ENCODE results near the gene CEBPA.

The CEBPA gene

DNA sequence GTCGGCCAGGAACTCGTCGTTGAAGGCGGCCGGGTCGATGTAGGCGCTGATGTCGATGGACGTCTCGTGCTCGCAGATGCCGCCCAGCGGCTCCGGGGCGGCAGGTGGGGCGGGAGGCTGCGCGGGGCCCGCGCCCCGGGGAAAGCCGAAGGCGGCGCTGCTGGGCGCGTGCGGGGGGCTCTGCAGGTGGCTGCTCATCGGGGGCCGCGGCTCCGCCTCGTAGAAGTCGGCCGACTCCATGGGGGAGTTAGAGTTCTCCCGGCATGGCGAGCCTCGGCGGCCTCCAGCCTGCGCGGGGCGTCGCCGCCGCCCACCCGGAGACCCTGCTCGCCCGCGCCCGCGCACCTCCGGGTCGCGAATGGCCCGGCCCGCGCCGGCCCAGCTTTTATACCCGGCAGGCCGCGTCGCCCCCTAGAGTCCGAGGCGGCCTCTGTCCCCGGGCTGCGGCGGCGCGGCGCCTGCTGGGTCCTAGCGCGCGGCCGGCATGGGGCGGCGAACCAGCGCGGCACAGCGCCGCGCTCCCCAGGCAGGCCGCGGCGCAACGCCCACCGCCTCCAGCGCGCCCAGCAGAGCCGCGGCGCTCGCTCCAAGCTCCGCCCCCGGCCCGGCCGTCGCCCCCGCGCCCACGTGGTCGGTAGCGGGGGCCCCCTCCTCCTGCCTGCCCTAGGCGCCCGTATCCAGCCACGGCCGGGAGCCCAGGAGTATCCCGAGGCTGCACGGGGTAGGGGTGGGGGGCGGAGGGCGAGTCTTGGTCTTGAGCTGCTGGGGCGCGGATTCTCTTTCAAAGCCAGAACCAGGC lies at the start of gene CEBPA:
Gene CEBPA (minus strand): TSS at position 360 of the 799 bp plus-strand sequence. CDS start 120 bp downstream, at position 240.
- peak; percentile 74 for DNase-seq (ENCODE audit: low spot score)

DNA sequence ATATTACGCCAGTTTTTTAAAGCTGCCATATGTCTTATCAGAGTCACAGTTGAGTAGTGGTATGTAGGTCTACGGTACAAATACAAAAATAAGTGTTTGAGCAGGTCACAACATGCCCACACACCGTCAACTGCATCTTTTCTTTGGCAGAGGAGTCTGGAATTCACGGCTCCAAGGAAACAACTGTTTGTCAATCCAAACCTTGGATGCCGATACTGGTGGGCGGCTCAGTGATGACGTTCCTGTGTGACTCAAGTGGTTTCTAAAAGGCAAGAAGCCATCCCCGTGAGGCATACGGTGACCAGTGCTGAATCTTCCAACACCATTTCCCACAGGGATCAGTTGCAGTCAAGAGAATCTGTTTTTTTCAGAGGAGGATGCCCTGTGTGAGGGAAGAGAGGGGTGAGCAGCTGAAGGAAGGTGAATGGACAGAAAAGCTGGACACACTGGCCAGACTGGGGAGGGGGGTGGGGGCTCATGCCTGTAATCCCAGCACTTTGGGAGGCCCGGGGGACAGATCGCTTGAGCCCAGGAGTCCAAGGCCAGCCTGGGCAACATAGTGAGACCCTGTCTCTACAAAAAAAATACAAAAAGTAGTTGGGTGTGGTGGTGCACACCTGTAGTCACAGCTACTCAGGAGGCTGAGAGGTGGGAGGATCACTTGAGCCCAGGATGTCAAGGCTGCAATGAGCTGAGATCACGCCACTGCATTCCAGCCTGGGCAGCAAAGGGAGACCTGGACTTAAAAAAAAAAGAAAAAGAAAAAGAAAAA lies 48.4 kb upstream of the CEBPA start:
- DNase-seq (ENCODE audit: low spot score) = no peak

DNA sequence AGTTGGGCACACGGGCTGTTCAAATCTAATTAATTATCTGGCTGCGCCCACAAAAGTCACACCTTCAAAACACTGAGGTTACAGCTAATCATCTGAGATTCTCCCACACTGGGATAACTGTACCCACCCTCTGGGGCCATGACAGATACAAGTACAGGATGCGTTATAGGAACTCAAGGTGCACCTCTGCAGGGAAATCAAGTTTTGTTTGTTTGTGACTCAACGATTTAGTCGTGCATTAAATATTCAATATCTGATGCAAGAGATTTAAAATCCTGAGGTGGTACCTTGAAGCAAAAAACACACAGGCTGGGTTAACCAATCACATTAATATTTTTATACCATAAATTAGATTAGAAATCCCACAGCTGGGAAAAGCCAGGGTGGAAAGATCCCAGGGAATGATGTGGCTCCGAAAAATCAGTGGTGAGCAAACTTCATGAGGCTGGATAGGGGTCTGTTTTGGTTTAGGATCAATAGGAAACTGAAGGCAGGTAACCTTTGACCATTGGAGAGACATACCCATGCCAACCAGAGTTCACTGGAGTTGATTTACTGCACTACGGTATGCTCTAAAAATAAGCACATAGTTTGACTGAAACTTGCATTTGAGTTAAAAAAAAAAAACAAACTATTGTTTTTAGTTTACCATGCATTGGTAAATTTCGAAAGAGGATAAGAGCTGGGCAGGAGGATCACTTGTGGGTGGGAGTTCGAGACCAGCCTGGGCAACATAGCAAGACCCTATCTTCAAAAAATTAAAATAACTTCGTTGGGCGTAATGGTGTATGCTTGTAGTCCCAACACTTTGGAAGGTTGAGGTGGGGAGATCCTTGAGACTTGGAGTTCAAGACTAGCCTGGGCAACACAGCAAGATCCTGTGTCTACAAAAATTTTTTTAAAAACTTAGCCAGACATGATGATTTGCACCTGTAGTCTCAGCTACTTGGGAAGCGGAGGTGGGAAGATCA lies 47.3 kb upstream of the CEBPA start:
- DNase-seq (ENCODE audit: low spot score) = no peak

DNA sequence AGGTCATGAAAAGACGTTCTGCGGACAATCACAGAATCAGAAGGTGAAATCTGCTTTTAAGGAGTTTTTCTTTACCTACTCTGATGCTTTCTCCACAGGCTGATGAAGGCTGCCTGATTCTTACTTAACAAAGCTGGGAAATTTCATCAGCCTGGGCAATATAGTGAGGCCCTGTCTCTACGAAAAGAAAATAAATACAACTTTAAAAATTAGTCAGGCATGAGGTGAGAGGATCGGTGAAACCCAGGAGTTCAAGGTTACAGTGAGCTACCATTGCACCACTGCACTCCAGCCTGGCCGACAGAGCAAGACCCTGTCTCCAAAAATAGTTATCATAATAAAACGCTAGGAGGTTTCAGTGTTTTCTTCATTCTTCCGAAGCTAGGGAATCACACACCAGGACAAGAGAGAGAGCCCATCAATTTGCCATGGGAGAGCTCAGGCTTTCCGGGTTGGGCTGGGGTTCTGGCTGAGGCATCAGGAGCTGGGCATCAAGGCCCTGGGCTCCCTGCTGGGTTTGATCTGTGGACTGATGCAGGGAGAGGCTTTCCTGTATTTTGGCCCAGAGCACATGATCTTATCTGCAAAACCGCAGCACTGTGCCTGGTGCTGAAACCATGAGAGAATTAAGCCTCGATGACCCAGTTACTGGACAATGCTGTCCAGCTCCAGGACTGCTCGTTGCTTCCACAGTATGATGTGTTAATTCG lies 46.1 kb upstream of the CEBPA start:
- no peak for DNase-seq (ENCODE audit: low spot score)

DNA sequence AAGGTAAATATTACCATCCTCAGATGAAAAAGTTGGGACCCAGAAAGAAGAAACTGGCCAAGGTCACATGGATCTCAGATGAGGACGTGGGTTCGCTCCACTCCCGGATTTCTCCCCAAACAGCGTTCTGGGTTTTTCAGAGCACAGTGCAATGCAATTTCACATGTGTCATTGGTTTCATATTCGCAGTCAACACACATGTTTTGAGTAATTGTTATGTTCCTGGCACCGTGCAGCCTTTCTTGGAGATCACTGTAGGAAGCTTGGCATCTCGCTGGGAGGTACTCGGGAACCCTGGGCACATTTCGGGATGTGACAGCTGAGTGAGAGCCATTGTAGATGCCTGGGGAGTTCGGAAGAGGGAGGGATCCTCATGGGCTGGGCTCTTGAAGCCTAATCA lies 45.0 kb upstream of the CEBPA start:
- DNase-seq (ENCODE audit: low spot score) = no peak

DNA sequence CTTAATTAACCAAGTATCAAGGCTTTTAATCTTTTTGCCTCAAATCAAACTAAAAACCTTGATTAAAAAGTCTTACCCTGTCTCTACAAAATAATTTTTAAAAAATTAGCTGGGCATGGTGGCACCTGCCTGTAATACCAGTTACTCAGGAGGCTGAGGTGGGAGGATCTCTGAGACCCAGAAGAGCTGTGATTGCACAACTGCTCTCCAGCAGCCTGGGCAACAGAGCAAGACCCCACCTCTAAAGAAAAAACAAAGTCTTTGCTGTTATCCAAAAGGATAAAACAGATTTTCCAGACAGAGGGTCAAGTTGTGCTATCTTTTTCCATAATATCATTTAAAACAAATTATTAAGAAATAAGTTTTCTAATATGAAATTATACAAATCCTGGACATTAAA lies 44.3 kb upstream of the CEBPA start:
- DNase-seq (ENCODE audit: low spot score) = no peak

DNA sequence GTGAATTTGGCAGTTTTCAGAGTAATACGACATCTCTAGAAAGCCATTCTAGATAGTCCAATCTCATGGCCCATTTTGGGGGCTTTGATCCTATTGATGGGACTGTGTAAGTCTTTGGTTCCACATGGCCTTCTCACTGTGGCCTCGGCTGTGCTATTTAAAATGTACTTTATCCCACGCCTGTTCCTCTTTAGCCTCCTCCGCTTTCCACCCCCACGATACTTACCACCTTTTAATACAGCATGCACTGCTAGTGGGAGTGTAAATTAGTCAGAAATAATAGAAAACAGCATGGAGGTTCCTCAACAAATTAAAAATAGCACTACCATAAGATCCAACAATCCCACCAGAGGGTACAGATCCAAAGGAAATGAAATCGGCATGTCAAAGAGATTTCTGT lies 42.8 kb upstream of the CEBPA start:
- DNase-seq (ENCODE audit: low spot score) = no peak

DNA sequence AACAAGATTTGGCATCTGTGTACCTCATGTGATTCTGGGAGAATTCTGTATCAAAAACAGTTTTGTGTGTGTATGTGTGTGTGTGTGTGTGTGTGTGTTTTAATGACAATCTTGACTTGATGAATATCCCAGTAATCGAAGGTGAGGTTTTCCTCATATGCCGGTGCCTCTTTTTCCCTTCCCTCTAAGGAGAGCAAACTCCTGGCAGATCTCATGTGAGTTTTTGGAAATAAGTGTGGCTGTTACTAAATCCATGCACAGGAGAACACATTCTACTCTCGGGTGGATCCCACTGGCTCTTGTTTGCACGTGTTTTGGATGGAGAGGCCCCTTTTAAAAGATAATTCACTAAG lies 42.2 kb upstream of the CEBPA start:
- no peak for DNase-seq (ENCODE audit: low spot score)

DNA sequence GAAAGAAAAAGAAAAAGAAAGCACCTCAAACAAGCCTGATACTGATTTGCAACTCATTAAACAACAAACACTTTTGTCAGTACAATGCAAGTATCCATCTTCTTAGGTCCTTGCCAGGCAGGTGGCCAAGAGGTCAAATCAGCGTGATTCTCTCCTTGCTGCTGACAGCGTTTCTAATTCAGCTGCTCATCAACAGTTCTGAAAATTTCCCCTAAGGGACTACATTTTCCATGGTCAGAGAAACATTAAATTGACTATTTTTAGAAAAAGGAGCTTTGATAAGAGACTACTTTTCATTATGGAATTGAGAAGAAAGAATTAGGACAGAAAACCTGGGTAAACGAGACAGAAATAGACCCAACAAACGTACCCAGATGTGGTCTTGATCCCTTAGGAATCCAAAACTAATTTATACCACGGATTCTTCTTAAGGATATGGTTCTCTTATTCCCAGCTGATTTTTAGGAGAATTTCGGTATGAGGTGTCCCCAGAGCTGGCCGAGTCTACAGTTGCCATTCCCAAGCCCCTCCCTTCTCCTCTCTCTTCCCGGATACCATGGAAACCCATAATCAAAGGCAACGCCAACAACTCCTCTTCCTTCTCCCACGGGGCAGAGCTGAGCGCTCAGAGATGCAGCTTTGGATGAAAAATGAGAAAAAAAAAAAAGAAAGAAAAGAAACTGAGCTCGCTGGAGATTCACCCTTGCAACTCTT lies 41.7 kb upstream of the CEBPA start:
- peak; percentile 11 for DNase-seq (ENCODE audit: low spot score)

DNA sequence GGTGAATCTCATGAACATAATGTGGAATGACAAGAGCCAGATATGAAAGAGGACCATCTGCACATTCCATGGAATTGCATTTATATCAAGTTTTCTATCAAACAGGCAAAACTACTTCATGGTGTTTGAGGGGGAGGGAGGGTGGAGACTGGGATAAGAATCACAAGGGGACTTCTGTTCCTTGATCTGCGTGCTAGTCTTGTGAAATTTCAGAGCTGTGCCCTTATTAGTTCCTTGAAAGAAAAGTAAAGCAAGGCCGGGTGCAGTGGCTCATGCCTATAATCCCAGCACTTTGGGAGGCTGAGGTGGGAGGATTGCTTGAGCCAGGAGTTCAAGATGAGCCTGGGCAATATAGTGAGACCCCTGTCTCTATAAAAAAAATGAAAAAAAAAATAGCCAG lies 41.0 kb upstream of the CEBPA start:
- no peak for DNase-seq (ENCODE audit: low spot score)

DNA sequence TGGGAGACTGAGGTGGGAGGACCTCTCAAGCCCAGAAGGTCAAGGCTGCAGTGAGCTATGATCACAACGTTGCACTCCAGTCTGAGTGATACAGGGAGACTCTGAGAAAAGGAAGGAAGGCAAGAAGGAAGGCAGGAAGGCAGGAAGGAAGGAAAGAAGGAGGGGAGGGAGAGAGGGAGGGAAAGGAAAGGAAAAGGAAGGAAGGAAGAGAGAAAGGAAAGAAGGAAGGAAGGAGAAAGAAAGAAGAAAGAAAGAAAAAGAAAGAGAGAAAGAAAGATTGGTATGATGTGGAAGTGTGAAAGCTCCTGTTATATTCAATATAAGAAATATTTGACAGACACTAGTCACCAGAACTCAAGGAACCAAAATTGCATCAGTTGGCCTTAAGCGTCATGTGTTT lies 38.7 kb upstream of the CEBPA start:
- no peak for DNase-seq (ENCODE audit: low spot score)

DNA sequence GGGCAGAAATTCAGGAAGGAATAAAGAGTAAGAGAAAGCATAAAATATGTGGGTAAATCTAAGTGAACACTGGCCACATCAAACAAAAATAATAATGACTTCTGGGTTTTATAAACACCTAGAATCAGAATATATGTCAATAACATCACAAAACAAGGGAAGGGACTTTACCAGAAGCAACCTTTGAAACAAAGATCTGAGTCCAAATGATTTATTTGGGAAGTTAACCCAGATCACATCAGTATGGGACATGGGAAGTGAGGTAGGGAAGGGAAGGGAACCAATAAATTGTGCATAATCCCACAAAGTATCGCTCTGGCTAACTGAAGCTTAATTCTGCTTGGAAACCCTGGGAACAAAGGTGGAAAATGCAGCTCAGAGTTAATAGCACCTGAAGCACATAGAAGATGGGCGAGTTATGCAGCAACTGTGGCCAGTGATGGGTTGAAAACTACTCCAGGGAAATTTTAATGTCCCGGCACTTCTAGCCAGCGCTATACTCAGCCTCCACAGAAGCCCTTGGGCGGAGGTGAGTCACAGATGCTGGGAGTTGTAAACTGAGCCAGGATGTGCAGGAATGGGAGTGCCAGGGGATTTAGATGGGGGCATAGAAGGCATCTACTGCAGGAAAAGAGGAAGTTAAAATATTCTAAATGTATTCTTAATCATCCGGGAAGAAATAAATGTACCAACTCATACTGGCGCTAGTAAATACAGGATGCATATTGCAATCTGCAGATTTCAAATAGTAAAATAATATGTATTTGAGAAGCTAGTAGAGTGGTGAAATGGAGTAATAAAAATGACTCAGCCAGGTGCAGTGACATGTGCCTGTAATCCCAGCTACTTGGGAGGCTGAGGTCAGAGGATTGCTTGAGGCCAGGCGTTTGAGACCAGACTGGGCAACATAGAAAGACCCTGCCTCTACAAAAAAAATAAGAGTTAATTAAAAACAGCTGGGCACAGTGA lies 37.0 kb upstream of the CEBPA start:
- no peak for DNase-seq (ENCODE audit: low spot score)

DNA sequence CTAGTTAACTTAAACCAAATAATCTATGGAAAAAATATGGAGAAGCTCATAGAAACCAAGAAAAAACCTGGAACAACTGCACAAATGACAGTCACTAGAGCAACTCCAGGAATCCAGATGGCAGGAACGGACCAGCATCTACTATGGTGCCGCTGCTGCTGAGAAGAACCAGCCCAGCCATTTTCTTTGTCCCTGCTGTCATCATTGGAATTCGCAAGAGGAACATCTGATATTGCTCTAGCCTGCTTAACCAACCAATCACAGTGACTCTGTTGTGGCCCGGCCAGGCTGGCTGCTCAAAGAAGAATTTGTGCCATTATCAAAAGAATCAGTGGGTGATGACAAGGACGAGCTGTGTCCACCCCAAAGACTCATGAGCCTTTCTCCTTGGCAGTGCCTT lies 33.1 kb upstream of the CEBPA start:
- DNase-seq (ENCODE audit: low spot score) = no peak

DNA sequence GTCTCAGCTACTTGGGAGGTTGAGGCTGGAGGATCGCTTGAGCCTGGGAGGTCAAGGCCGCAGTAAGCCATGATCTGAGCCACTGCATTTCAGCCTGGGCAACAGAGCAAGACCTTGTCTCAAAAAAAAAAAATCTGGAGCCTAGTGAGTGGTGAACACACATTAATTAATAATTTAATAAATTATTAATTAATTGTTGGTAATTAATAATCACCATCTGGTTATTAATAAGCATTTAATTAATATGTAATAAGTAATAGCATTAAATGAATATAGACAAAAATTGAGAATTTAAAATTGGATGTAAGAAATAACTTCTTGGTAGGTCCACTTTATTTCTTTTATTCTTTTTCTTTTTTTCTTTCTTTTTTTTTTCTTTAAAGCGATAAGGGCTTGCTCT lies 31.9 kb upstream of the CEBPA start:
- no peak for DNase-seq (ENCODE audit: low spot score)

DNA sequence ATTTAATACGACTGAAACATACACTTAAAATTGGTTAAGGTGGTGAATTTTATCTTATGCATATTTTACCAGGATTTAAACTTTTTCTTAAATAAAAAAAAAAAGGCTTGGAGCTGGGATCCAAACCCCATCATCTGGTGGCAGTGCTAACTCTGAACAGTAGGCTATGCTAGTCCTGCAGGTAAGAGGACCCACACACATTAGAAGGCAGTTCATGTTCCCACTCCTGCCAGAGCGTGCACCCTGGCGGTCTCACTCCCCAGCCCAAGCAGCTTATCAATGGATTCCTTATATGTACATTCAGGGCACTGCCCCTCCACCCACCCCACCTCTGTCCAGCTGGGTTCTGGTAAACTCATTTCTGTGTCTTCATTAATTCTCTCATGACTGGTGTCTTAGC lies 31.3 kb upstream of the CEBPA start:
- DNase-seq (ENCODE audit: low spot score) = no peak

DNA sequence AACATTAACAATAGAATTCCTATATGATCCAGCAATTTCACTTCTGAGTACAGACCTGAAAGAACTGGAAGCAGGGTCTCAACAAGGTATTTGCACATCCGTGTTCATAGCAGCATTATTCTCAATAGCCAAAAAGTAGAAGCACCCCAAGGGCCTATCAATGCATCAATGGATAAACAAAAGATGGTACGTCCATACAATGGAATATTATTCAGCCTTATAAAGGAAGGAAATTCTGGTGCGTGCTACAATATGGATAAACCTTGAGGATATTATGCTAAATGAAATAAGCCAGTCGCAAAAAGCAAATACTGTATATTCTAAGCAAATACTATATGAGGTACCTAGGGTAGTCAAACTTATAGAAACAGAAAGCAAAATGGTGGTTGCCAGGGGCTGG lies 30.8 kb upstream of the CEBPA start:
- DNase-seq (ENCODE audit: low spot score) = no peak

DNA sequence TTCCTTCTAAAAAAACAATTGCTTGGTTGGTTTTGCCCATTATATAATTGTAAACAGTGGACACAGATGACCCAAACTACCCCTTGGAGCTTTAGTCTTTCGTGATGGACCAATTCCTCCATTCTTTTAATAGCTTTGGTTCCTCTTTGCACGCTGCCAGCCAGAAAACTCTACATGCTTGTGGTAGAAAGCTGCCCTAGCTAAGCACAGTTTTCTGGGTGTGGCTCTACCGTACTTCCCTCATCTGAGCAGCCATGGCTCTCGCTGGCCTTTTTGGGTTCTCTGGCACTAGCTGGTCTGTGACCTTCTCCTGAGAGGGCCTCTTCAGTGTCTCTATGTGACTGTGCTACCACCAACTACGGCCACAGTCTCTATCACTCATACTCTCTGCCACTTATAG lies 29.9 kb upstream of the CEBPA start:
- DNase-seq (ENCODE audit: low spot score) = peak; percentile 58

DNA sequence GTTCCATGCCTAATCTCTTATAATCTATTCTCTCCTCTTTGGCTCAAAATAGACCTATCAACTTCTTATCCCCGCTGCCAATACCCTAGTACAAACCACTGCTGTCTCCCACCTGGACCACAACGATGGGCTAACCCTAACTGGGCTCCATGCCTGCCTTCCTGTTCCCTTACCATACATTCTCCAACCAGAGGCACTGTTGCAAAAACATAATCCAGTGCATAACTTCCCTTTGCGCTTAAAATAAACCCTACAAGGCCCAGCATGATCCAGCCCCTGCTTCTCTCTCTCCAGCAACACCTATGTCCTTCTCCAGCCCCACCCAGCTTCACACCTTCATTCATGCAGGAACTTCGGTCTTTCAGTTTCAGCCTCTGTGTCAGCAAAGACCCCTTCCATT lies 27.4 kb upstream of the CEBPA start:
- DNase-seq (ENCODE audit: low spot score) = no peak

DNA sequence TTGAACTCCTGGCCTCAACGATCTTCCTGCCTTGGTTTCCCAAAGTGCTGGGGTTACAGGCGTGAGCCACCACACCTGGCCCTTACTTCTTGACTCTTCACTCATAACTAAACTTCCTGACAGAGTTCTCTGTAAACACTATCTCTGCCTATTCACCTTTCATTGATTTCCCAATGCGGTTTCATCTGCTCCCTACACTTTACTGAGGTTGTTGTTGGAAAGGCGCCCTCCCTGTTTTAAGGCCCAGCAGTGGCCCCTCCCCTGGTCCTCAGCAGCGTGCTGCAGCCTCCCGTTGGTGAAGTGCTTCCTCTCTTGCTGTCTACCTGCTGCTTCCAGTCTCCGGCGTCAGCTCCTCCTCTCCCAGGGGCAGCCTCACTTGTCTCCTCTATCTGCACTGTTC lies 26.7 kb upstream of the CEBPA start:
- no peak for DNase-seq (ENCODE audit: low spot score)

DNA sequence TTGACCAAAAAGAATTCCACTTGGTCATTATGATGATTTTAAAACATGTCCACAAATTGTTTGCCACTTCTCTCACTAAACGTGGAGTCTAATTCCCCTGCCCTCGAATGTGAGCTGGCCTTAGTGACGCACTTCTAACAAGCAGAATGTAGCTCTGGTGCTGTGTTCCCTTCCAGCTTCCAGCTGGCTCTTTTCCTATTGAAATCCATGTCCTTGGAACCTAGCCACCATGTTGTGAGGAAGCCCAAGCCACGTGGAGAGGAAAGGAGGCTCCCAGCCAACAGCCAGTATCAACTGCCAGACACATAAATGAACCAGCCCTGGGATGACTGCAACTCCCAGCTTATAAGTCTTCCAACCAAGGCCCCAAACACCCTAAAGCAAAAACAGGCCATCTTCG lies 23.6 kb upstream of the CEBPA start:
- peak; percentile 70 for DNase-seq (ENCODE audit: low spot score)

Measured in globus pallidus (tissue), 1 donor.